ENCODE measurements around the gene SCAMP5.

SCAMP5 gene

DNA sequence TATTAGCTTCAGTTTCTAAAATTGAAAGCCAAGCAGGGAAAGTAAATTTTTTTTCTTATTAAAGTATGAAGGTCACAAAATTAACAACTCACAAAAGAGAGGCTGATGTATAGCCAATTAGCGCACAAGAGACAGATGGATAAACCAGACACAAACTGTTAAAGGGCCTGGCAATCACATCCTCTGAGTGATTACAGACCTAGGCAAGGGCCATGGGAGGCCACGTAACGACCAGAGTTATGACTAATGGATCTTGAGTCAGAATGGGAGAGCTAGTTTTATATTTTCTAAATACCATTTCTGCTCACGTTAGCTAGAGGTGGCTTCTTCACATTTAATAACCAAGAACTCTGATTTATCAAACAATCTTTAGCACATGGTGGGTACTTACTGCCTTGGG lies 17.8 kb upstream of the SCAMP5 start:
- DNase-seq, result no peak

DNA sequence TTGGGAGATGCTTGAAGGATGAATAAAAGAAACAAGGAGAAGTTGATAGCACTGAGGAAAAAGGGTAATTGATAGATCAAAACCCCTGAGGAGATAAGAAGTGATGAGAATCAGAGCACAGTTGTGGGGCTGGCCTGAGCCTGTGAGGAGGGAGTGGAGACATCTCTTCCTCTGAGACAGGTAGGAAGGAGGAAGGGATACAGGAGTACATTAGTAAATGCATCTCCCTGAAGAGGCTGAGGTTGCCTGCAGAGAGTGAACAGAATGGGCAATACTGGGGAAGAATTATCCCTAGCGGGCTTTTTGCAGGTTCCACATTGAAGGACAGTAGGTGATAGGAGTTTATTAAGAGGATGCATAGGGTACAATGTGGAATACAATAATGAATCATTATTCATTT lies 17.3 kb upstream of the SCAMP5 start:
- DNase-seq, result no peak

DNA sequence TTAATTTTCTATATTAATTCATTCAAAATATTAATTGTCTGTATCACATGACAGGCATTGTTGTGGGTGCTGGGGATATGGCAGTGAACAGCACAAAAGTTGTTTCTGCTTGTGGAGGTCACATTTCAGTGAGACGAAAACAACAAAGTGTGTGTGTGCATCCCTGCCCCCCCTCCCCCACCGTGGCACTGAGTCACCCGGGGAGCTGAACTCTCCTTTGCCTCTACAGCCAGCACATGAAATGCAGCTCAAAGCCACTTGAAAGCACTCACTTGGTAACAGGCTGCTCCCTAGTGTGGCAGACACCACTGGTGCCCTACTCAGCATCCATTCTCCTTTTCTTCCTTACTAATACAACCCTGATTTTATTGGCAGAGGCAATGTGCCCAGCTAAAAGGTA lies 16.9 kb upstream of the SCAMP5 start:
- no peak for DNase-seq

DNA sequence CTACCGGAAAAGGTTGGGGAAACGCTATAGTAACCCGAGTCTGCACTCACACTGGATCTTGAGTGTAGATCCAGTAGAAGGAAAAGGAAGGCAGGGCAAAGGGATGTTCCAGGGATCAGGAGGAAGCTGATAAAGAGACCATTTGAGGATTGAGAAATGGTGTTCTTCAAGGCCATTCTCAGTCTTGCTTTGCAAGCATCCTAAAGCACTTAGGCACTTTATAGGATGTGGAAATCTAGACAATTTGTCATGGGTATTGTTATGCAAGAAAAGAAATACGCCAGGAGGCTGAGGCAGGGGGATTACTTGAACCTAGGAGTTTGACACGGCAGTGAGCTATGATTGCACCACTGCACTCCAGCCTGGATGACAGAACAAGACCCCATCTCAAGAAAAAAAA lies 13.2 kb upstream of the SCAMP5 start:
- DNase-seq, result no peak

DNA sequence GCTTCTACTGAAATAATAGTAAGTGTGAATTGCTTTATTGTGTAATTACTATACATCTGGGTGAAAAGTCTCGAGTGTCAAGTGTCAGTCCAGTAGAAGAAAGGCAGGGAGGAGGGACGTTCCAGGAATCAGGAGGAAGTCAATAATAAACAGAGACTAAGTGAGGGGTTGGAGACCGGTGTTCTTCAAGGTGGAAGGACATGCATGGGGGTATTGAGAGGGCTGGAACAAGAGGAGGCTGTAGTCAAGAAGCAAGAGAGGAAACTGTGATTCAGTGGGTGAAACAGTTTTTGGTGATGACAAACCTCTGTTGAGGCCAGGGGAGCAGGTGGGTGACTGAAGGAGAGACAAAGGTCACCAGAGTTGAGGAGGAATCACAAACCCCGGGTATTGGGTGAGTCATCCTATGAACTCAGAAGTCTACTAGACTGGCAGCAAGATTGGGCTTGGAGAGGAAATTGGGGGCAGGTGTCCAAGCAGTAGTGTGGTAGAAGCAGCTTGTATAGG lies 11.6 kb upstream of the SCAMP5 start:
- no peak for DNase-seq

DNA sequence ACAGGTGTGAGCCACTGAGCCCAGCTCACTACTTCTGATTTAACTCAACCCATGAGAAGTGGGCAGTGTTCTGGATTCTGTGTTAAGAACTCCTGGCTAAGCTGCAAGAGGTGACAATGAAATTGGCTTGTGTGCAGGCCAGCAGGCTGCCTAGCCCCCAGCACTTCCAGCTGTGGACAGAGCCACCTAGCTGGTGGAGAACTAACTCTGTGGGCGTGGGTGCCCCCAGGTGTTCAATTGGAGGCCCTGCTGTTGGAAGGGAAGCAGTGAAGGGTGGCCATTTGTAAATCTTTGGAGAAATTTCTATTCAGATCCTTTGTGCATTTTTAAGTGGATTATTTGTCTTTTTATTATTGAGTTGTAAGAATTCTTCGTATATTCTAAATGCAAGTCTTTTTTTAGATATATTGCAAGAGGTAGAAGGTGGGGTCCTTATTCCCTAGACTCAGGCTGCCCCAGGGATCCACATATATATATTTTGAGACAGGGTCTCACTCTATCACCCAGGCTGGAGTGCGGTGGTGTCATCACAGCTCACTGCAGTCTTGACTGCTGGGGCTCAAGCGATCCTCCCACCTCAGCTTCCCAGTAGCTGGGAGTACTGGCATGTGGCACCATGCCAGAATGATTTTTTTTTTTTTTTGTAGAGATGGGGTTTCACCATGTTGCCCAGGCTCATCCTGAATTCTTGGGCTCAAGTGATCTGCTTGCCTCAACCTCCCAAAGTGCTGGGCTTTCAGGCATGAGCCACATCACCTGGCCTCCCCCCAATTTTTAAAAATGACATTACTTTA lies 7.2 kb upstream of the SCAMP5 start:
- DNase-seq, result peak; percentile 79

DNA sequence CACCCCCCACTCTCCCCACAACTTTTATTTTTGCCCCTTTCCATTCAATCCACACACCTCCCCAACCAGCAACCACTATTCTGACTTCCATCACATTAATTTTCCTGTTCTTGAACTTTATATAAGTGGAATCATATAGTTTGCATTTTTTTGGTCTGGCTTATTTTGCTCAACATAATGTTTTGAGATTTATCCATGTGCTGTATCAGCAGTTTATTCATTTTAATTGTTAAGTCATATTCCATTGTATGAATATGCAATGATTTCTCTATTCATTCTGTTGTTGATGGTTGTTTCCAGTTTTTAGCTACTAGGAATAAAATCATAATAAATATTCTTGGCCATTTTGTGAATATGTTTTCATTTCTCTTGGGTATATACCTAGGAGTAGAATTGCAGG lies 5.8 kb upstream of the SCAMP5 start:
- no peak for DNase-seq

DNA sequence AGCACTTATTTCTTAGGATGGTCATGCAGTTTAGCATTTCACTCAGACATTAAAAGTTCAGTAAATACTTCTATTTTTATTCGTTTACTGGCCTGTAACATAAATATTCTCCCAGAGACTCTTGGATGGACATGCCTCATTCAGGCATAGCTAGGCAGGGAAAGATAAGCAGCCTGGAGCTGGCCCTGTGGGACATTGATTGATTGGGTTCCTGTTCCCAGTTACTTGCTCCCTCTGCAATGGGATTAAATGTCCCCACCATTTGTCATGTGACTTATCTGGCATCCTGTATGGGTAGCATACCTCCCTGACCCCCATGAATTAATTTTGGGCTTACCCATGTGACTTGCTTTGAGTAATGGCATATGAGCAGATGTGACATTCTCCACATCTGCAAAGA lies 2.7 kb upstream of the SCAMP5 start:
- no peak for DNase-seq

DNA sequence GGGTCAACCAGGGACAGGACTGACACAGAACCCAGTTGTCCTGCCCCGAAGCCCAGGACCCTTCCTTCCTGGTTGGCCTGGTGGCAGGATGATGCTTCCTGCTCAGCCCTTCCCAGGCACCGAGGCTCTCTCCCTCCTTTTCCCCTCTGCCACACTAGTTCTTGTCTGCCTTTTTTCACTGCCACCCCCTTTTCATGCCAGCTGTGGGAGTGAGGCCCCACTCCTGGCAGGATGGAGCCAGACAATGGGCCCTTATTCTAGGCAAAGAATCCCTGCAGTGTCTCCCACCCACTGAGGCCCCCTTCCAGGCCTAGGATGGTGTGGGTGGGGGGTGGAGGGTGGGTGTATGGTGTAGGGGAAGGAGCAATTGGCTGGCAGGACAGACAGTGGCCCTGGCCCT lies 1.1 kb upstream of the SCAMP5 start:
- no peak for DNase-seq

DNA sequence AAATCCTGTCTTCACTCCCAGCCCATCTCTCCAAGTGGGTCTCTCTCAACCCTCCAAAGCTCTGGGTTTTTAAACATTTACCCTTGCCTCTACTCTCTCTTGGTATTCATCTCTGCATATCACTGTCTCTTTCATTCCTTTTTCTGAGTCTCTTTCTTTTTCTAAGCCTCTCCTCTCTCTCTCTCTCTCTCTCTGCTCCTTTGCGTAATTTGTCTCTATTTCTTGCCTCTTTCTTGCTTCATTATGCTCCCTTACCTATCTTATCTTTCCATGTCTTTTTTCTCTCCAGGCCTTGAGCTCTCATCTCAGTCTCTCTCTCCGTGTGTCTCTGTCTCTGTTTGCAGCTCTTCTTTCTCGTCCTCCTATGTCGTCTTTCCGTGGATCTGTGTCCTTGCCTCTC lies 678 bp upstream of the SCAMP5 start:
- DNase-seq, result no peak

DNA sequence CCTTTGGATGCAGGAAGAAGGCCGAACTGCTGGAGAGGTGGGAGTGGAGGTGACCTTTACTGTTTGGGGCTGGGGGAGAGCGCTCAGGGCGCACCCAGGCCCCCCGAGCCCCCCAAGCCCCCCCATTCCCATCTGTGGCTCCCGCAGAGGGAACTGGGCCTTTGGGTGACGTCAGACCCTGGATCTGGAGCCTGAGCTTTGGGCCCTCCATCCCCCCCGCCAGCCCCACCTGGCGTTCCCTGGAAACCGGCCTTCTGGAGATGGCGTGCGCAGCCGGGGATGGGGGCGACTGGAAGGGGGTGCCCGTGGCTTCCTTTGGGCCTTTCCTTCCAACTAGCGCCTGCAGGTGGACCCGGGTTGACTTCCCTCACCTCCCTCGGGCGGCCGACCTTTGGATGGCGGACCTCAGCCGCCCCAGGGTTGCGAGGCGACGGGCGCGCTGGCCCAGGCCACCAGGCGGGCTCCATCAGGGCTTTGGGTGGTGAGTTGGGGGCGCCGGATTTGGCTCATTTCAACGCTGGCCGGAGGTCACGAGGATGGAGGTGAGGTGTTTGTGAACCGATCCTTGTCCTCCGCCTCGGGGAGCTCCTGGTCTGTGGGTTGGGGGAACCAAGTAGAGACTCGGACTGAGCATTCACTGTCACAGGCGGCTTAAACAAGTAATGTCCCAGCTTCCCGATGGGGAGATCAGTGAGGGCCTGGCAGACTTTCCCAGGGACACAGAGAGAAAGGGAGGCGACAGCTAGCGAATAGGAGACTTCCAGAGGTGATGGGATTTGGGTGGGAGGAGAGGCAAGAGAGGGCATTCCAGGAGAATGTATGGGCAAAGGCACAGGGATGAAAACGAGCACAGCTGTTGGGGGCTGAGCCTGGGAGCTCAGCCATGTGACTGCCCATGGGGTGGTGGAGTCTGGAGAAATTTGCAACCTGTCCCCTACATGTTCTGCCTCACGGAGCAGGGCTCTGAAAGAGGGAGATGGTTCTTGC lies 709 bp downstream of the SCAMP5 start:
- DNase-seq, result no peak

DNA sequence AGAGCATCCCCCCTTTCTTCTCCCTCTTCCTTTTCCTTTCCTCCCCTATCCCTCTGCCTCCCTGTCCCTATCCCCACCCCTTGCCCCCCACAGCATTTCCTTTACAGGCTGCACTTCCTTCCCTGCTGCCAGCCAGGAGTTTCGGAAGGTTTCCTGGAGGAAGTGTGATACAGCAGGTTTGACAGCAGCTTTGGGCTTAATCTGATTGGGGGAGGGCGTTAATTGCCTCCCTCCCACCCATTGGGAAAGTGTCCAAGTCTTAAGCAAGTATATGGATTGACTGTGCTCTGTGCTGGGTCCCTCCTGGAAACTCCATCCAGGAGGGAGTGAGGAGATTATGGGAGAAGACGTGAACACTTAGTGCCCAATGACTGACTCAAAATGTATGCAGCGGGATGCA lies 1.8 kb downstream of the SCAMP5 start:
- DNase-seq, result no peak

DNA sequence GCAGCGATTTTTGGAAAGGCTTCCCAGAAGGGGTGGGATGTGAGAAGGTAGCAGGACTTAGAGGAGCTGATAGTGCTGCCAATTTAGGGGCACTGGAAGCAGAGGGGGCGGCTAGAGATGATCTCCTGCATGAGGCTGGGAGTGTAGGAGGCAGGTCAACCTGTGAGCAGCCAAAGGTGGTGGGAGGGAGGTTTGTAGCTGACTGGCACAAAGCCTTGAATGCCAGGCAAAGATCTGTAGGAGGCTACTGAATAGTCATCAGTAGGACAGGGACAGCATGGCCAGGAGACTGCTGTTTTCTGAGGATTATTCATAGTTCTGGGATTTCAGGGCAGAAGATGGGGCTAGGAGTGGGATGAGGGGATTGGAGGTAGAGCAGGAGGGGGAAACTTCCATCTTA lies 2.2 kb downstream of the SCAMP5 start:
- DNase-seq, result no peak

DNA sequence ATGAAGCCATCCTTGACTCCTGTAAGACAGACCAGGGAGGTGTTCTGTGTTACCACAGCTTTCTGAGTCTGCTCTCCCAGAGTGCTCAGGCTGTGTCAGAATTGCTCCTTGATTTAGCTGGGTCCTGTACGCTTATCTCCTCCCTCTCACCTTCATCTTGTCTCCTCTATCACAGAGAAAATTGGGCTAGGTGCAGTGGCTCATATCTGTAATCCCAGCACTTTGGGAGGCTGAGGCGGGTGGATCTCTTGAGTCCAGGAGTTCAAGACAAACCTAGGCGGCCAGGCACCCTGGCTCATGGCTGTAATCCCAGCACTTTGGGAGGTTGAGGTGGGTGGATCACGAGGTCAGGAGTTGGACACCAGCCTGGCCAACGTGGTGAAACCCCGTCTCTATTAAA lies 5.9 kb downstream of the SCAMP5 start:
- no peak for DNase-seq

DNA sequence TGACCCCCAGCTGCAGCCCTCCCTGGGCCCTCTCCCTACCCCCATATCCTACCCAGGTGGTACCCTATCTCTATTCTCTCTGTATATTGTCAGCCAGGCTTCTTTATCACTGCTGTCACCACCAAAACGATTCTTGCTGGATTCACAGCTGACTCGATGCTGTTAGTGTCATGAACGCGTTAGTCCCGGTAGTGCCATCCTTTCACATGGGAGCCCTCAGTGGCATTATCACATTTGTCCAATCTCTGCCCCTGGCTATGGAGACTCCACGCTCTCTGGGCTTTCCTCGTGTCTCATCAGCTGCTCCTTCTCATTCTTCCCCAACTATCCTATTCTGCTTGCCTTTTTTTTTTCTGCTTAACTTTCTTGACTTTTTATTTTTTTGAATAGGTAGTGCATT lies 7.0 kb downstream of the SCAMP5 start:
- DNase-seq, result no peak

DNA sequence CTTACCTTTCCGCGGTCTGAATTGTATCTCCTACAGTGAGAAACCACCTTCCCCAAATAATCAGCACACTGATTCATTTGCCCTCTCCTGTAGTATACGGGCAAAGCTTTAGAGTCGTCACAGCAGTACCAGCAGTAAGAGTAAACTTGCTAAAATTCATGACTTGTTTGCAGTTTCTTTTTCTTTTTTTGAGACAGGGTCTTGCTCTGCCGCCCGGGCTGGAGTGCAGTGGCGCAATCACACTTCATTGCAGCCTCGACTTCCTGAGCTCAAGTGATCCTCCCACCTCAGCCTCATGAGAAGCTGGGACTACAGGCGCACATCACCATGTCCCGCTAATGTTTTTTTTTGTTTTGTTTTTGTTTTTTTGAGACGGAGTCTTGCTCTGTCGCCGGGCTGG lies 11.9 kb downstream of the SCAMP5 start:
- DNase-seq, result no peak

DNA sequence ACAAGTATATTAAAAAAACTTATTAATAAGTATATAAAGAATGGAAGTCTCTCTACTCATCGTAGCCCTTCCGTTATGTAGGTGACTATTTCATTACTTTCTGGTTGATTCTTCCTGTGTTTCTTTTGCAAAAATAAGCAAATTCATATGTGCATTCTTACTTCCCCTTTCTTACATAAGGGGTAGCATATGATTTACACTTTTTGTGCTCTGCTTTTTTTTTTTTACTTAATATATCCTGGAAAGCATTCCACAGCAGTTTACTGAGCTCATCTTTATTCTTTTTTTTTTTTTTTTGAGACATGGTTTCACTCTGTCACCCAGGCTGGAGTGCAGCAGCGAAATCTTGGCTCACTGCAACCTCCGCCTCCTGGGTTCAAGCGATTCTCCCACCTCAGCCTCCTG lies 12.9 kb downstream of the SCAMP5 start:
- peak; percentile 38 for DNase-seq

DNA sequence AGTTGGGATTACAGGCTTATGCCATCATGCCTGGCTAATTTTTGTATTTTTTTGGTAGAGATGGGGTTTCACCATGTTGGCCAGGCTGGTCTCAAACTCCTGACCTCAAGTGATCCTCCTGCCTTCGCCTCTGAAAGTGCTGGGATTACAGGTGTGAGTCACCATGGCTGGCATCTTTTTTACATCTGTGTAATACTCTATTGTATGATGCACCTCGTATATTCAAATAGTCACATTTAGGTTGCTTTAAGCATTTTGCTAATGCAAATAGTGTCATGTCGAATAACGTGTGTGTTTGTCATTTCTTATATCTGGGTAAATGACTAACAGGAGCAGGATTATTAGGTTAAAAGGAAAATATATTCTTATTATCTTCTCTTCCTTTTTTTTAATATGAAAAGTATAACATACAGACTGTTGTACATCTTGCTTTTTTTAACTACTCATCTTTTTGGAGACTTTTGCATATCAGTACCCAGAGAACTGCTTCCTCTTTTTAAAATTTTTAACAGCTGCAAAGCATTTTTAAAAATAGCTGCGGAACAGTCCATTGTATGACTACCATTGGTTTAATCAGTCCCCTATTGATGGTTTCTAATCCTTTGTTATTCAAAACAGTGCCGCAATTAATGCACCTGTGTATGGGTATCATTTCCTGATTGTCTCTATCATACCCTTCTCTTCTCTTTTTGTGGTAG lies 13.4 kb downstream of the SCAMP5 start:
- peak; percentile 39 for DNase-seq

DNA sequence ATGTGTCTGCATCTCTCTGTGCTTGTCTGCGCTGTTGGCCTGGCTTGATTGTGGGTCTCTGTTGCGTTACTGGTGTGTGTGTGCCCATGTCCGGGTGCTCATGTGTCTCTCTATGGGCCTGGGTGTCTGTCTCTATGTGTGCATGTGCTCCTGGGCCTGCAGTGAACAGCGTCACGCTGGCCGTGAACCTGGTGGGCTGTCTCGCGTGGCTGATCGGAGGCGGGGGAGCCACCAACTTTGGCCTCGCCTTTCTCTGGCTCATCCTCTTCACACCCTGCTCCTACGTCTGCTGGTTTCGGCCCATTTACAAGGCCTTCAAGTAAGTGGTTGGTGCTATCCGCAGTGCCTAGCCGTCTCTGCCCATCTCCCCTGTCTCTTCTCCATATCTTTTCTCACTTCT lies 21.1 kb downstream of the SCAMP5 start:
- DNase-seq, result no peak

DNA sequence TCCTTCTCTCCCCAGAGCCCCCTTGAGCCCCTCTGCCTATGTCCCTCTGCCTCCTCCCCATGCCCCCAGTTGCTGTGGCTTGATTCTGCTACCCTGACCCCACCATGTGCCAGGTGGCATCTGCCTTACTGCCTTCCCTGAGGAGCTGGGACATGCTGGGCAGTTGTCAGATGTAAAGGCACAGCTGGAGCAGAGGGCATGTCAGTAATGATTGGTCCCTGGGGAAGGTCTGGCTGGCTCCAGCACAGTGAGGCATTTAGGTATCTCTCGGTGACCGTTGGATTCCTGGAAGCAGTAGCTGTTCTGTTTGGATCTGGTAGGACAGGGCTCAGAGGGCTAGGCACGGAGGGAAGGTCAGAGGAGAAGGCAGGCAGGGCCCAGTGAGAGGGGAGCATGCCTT lies 24.6 kb downstream of the SCAMP5 start:
- no peak for DNase-seq

DNA sequence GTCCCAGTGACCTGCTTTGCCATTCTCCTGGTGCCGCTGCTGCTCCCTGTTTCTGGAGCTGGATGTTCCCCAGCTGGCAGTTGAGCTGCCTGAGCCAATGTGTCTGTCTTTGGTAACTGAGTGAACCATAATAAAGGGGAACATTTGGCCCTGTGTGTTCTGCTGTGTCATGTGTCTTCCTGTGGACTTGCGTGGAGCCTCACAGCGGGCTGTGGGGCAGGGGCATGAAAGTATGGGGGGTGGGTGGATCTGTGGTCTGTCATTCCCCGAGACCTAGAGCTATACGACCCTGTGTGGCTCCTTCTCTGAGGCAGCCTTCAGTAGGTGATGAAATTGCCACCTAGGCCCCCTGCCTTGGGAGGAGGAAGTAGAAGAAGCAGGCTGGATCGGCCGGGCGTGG lies 26.0 kb downstream of the SCAMP5 start:
- no peak for DNase-seq

DNA sequence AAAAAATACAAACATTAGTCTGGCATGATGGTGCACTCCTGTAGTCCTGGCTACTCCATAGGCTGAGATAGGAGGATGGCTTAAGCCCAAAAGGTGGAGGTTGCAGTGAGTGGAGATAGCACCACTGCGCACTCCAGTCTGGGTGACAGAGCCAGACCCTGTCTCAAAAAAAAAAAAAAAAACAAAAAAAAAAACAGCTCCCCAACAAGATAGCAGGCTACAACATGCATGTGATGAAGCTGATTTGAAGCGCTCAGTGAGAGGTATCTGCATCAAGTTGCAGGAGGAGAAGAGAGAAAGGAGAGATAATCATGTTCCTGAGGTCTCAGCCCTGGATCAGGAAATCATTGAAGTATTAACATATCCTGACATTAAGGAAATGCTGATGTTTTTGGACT lies 27.4 kb downstream of the SCAMP5 start:
- peak; percentile 67 for DNase-seq

DNA sequence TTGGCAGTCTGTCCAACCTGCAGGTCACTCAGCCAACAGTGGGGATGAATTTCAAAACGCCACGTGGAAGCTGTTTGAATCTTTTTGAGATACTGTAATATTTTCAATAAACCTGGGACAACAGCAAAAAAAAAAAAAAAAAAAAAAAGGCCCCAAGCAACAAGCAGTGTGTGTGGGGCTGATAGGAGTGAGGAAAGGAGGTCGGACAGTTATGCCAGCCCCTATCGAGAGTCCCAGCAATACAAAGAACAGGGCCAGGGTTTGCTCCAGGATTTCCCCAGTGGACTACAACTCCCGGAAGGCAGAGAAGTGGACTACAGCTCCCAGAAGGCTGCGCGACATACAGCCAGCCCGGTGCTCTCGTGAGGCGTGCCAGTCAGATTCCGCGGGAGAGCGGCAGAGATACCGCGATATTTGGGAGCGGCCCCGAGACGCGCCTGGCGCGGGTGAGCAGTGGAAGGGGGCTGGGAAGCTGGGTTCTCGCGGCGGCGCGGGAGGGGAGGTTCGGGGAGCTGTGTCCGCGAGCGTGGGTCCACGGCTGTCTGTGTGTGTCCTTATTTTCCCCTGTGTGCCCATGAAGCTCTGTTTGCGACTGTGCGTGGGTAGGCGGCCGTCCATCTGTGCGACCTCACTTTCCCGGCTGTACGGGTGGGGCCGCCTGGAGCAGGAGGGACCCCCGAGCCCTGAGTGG lies 28.0 kb downstream of the SCAMP5 start, which contains the start of gene PPCDC:
Gene PPCDC (plus strand): TSS at position 410 of the 691 bp plus-strand sequence. CDS start 4,729 bp downstream, outside the sequence.
- DNase-seq, result peak; percentile 99
